Measurements from ENCODE around the gene NOP10. TPM values are rescaled to one million over a fixed set of nuclear protein-coding genes. Genes with fewer than 3 reads are reported as not detected.

Gene NOP10
- total and polyA plus RNA-seq, 2 of the 13 experiments (the other 11 are each of a cell fraction or from before 2014, with no cell fraction given) = 239 to 369 TPM

GRCh38 chr15:34367101-34368081, 24.5 kb upstream of the NOP10 start, which contains the start of gene LPCAT4 (continued):
- TF ChIP-seq RERE (CRISPR knock-in tag; IDR thresholded peaks at IDR 0.05; ENCODE audit: low read depth) = no peak
- TF ChIP-seq TBP (CRISPR knock-in tag; IDR thresholded peaks at IDR 0.05) = no peak
- peak; percentile 42 for TF ChIP-seq ZSCAN31 (CRISPR knock-in tag; IDR thresholded peaks at IDR 0.05; ENCODE audit: low read depth)
- TF ChIP-seq BRF2 (CRISPR knock-in tag; IDR thresholded peaks at IDR 0.05) = peak; percentile 81; the same call in 1 of the 2 replicates
- TF ChIP-seq POLR2AphosphoS2 (IDR thresholded peaks at IDR 0.05; ENCODE audit: low read depth, low read length) = no peak
- no peak for TF ChIP-seq DMTF1 (CRISPR knock-in tag; IDR thresholded peaks at IDR 0.05)
- peak; percentile 89 for TF ChIP-seq TAF1 (CRISPR knock-in tag; IDR thresholded peaks at IDR 0.05)
- TF ChIP-seq HMGA1 (CRISPR knock-in tag; conservative IDR thresholded peaks at IDR 0.05) = no peak
- no peak for TF ChIP-seq TOE1 (CRISPR knock-in tag; IDR thresholded peaks at IDR 0.05)
- no peak for TF ChIP-seq ZSCAN29 (CRISPR knock-in tag; conservative IDR thresholded peaks at IDR 0.05)
- peak; percentile 53; the same call in 1 of the 2 replicates for TF ChIP-seq ZSCAN25 (CRISPR knock-in tag; IDR thresholded peaks at IDR 0.05)
- peak; percentile 61 for TF ChIP-seq THAP11 (CRISPR knock-in tag; IDR thresholded peaks at IDR 0.05)
- peak; percentile 41 for TF ChIP-seq FOSL2 (CRISPR knock-in tag; IDR thresholded peaks at IDR 0.05)
- TF ChIP-seq ZNF160 (CRISPR knock-in tag; IDR thresholded peaks at IDR 0.05) = 0 out of 2 replicates have a peak, but pooled peaks have one; percentile 33
- no peak for TF ChIP-seq ZBTB25 (CRISPR knock-in tag; IDR thresholded peaks at IDR 0.05)
- 0 out of 2 replicates have a peak, but pooled peaks have one; percentile 52 for TF ChIP-seq ATF7-NPFF (CRISPR knock-in tag; IDR thresholded peaks at IDR 0.05; ENCODE audit: low read depth)
- no peak for TF ChIP-seq ZNF737 (CRISPR knock-in tag; IDR thresholded peaks at IDR 0.05; ENCODE audit: borderline replicate concordance)
- TF ChIP-seq ZNF343 (CRISPR knock-in tag; IDR thresholded peaks at IDR 0.05) = peak; percentile 77; the same call in 1 of the 2 replicates
- peak; percentile 89 for TF ChIP-seq ZMAT3 (CRISPR knock-in tag; conservative IDR thresholded peaks at IDR 0.05)
